Amygdala (tissue), 56 donors: ENCODE results near the gene SF3A1.

Experiments used
- DNase-seq, 56 donors: peaks; one replicate each; lab custom pipeline; 2025; lab: John Stamatoyannopoulos, UW

Gene SF3A1

GRCh38 chr22:30390974-30391691, 34.4 kb upstream of the SF3A1 start:
- DNase-seq = peak in 49 of 56 donors; percentile 17 to 82 (median 53)

GRCh38 chr22:30386960-30387827, 30.5 kb upstream of the SF3A1 start, which contains the start of gene RNF215:
RNF215 (minus strand) TSS chr22:30387411; CDS start chr22:30387313, 98 bp downstream.
- peak in 50 of 56 donors; percentile 24 to 87 (median 66) for DNase-seq

- no peak for DNase-seq
These were observed 29.9 kb upstream of the SF3A1 start for GRCh38 chr22:30386608-30386959.

- no peak for DNase-seq
These were observed 29.2 kb upstream of the SF3A1 start for GRCh38 chr22:30385942-30386341.

GRCh38 chr22:30383061-30383460, 26.4 kb upstream of the SF3A1 start:
- no peak for DNase-seq

- DNase-seq = no peak
These were observed 25.6 kb upstream of the SF3A1 start for GRCh38 chr22:30382340-30382739.

- no peak for DNase-seq
These were observed 24.6 kb upstream of the SF3A1 start for GRCh38 chr22:30381264-30381663.

- no peak for DNase-seq
These were observed 23.3 kb upstream of the SF3A1 start for GRCh38 chr22:30380011-30380410.

- no peak for DNase-seq
These were observed 18.7 kb upstream of the SF3A1 start for GRCh38 chr22:30375312-30375849.

- peak in 4 of 56 donors; percentile 4 to 47 (median 25) for DNase-seq
These were observed 16.9 kb upstream of the SF3A1 start for GRCh38 chr22:30373331-30374325.

GRCh38 chr22:30372915-30373314, 16.2 kb upstream of the SF3A1 start:
- DNase-seq = no peak

- no peak for DNase-seq
These were observed 15.3 kb upstream of the SF3A1 start for GRCh38 chr22:30371981-30372380.

- no peak for DNase-seq
These were observed 14.6 kb upstream of the SF3A1 start for GRCh38 chr22:30371321-30371720.

- no peak for DNase-seq
These were observed 14.0 kb upstream of the SF3A1 start for GRCh38 chr22:30370641-30371230.

GRCh38 chr22:30368420-30368819, 11.7 kb upstream of the SF3A1 start:
- no peak for DNase-seq

- DNase-seq = no peak
These were observed 9.2 kb upstream of the SF3A1 start for GRCh38 chr22:30365891-30366290.

GRCh38 chr22:30362651-30363281, 6.1 kb upstream of the SF3A1 start:
- no peak for DNase-seq

- DNase-seq = no peak
These were observed 5.4 kb upstream of the SF3A1 start for GRCh38 chr22:30361916-30362650.

- DNase-seq = no peak
These were observed 1.8 kb upstream of the SF3A1 start for GRCh38 chr22:30358541-30358940.
